Fibroblast of peridontal ligament (primary cell): ENCODE measurements around the gene CALCR.

Source experiments
- DNase-seq: peaks from one replicate; pipeline ENCODE4 v3.0.0-alpha.2; 2010; ENCODE audit errors: extremely low read depth

CALCR gene

GRCh38 chr7:93448176-93448575 lies 126.3 kb downstream of the CALCR start:
- no peak for DNase-seq

DNA sequence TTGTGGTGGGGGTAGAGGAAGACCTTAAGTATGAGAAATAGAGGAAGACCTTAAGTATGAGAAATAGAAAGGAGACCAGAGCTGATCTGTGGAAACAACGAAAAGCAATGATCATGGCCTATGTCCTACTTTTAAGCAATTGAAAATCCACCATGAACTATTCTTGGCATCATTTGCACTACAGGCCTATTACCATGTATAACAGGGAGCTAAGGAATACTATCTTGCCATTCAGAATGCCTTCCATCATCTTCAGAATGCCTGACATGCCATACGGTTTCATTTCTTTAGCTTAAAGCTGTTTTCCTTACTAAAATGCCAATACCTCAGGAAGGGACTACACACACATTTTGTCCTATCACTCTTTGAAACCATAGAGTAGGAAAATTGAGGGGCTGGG lies 127.0 kb downstream of the CALCR start:
- no peak for DNase-seq

DNA sequence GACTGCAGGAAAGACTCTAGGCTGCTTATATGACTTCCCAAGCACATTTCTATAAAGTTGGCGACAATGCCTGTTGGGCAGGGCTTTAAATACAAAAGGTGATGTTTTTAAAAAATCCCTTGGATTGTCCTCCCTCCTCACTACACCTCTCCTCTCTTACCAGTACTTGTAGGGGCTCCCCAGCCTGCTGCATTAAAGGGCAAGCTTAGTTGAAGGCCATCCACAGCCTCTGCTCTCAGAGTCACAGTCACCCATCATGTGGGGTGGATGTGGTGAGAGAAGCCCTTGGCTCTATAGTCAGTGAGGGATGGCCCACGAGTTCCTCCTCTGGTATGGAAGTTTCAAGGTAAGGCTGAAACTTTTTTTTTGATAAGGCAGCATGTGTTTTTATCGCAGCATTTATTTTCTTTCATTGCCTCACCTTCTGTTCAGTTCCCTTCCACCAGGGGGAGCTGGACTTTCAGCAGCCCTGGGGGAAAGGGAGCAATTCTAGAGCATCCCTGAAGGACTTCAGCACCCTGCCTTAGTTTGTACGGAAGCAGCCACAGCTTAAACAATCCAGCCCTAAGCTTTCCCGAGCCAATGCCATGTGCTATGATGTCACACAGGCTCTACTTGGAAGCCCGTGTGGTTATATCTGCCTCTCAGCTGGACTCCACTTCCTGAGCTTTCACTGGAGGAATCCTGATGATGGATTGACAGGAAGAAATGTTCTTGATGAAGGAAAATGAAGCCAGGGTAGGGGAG lies 131.9 kb downstream of the CALCR start:
- DNase-seq, result peak; percentile 9

GRCh38 chr7:93435791-93436190 lies 138.7 kb downstream of the CALCR start:
- no peak for DNase-seq

GRCh38 chr7:93432130-93432529 lies 142.4 kb downstream of the CALCR start:
- DNase-seq, result no peak

DNA sequence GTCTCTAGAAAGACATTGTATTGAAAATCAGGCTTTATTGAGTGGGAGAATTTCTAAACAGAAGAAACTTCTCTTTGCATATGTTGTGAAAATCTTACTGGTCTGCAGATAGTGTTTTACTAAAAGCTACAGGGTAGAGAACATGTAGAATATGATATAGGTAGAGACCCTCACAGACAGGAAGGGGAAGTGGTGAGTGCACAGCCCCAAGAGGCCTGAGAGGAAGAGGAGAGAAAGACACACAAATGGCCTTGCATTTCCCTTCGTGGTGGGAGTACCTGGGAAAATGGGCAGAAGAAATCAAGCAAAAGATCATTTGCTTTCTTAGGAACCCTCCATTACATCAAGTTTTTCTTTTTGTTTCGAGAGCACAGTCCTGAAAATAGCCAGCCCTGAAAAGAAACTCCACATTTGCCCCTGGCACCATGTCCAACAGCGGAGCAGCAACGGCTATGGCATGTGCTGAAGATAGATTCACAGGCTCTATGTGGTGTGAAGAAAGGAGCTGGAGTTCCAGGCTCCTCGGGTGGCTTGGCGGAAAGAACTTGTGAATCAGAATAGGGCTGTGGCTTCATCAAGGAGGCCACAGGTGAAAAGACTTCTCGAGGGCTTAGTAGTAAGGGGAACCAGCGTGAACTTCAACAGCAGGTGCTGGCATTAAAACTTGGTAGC lies 143.5 kb downstream of the CALCR start:
- no peak for DNase-seq

GRCh38 chr7:93429563-93429962 lies 145.0 kb downstream of the CALCR start:
- no peak for DNase-seq

GRCh38 chr7:93427107-93427506 lies 147.4 kb downstream of the CALCR start:
- no peak for DNase-seq

DNA sequence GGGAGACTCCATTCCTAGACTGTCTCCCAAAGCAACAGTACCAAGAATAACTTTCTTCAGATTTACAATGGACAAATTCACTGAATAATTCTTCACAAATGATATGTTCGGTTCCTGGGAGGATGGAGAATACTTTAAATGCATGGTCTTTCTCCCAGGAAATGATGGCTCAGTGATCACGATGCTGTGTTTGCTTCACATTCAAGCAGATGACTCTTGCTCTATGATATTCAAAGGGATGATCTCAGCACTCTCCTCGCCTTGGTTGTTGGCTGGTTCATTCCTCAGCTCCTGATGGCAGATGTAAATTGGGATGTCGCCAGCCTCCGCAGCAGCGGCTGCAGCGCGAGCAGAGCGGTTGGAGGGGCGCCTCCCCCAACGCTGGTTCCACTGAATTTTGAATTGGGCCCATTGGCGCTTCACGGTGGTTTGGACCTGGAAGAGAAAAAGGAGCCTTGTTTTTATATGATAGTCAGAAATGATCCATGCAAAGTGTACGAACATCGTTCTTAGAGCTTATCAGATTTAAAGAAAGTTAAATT lies 148.3 kb downstream of the CALCR start:
- DNase-seq, result no peak

GRCh38 chr7:93414574-93414973 lies 159.9 kb downstream of the CALCR start:
- no peak for DNase-seq

GRCh38 chr7:93409324-93409723 lies 165.2 kb downstream of the CALCR start:
- DNase-seq, result no peak

DNA sequence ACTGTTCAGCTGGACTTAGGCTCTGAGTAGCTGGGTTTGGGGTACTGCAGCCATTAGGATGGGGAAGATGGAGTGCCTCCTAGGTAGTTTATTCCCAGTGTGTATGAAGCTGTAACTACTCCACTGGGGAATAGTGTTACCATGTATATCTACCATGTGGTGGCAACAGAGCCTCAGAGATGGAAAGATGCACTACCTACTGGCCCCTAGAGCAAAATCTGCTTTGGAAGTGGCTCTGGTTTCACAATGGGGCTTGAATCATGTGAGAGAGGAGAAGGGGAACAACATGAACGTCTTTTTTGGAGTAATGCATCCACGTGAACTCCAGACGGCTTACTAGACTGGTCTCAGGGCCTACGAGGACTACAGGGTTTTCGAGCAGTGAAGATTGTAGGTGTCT lies 167.3 kb downstream of the CALCR start:
- no peak for DNase-seq

DNA sequence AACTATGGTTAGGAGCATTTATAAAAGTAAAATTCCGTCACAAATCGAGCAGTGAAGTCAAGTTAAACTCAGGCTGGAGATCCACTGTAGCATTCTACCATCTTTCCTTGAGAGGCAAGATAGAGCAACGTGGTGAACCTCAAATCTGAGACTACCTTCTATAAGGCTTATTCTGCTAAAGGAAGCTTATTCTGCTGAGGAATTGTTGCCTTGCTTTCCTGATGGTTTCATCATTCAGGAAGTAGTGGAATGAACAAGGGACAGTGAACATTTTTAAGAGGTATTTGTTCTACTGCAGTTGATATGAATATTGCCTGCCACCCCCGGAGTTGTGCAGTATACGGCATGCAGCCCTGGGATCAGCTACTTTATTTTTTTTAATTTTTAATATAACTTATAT lies 171.6 kb downstream of the CALCR start:
- DNase-seq, result no peak

GRCh38 chr7:93399642-93400041 lies 174.9 kb downstream of the CALCR start:
- DNase-seq, result no peak

DNA sequence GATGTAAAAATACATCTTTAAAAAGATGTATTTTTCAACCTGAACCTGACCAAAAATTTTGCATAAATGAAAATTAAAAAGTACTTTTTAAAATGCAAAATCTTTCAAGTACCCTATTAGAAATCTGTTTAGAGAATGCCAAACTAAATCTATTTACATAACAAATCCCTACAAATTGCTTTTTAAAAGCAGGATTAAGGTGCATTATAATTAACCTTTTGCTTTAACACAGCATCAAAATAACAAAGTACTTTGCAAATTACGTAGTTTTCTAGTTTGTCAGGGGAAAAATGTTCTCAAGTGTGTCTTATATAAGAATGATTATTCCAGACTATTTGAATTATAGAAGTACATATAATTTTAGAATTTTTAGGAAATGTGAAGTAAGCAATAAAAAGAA lies 181.5 kb downstream of the CALCR start:
- no peak for DNase-seq

DNA sequence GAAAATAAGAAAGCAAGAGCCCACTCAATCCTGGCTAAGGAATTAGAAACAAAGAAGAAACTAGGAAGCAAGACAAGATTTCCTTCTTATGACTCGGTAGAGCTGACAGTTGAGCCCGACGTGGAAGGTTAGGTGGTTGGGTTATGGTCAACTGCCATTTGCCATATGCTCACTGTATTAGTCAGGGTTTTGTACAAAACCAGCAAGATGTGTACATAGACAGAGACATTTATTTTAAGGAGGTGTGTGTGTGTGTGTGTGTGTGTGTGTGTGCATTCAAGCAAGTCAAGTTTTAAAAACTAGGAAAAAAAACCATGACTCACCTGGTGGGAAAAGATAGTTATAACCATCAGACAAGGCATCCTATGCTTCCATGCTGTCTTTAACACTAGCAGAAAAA lies 183.9 kb downstream of the CALCR start:
- no peak for DNase-seq

GRCh38 chr7:93382362-93382761 lies 192.2 kb downstream of the CALCR start:
- DNase-seq, result peak; percentile 42

GRCh38 chr7:93378131-93378760 lies 196.3 kb downstream of the CALCR start:
- peak; percentile 14 for DNase-seq

DNA sequence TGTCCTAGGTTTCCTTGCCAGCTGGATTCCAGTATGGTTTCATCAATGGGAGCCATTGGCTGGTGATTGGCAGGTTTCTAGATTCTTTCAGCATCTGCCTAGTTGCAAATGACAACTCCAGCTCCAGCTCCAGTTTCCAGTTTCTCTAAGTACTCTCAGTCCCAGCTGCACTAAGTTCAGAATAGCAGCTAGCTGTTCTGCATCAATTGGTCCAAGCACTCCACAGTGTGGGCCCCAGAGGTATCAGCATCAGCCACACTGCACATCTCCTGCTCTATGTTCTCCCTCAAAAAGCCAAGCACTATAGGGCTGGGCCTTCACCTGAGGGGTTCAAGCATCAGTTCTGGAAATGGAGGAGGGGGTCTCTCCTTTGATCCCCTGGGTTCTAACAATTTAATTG lies 198.9 kb downstream of the CALCR start:
- DNase-seq, result no peak
